Measurements from ENCODE around the gene FBXO39.
"Not testable (repeated sequence)": the region's sequence is repeated elsewhere in the genome, so short reads cannot be mapped to it uniquely, and the experiment has no call there.

GRCh38 chr17:6746665-6747064 is 29.4 kb upstream of the FBXO39 start:
- not testable (repeated sequence) for TF ChIP-seq POLR2A, CTCF (IDR thresholded peaks at IDR 0.05)

Measured in esophagus squamous epithelium (tissue), 4 donors.